ENCODE data around the gene MATN1.

Gene MATN1

GRCh38 chr1:30742963-30743559 is 19.7 kb upstream of the MATN1 start:
- no peaks in the 10 kb centered on the region for H3K27me3 ChIP-seq (ENCODE audit: control insufficient read depth, insufficient read depth, low read length)
- no peaks in the 10 kb centered on the region; the same call in 1 of the 2 replicates for H3K4me1 ChIP-seq (ENCODE audit: control insufficient read depth, insufficient read depth, low read length)
- H3K9ac ChIP-seq (ENCODE audit: low read depth, low read length) = no peak overlapping the region
- H3K9me3 ChIP-seq (ENCODE audit: control insufficient read depth, insufficient read depth, low read length) = no peaks in the 10 kb centered on the region
- no peak overlapping the region for H3K4me3 ChIP-seq (ENCODE audit: low read depth, low read length)
- no peak overlapping the region for H3K27ac ChIP-seq (ENCODE audit: low read depth, low read length)
- no peaks in the 10 kb centered on the region for H3K36me3 ChIP-seq (ENCODE audit: control insufficient read depth, insufficient read depth, low read length)

DNA sequence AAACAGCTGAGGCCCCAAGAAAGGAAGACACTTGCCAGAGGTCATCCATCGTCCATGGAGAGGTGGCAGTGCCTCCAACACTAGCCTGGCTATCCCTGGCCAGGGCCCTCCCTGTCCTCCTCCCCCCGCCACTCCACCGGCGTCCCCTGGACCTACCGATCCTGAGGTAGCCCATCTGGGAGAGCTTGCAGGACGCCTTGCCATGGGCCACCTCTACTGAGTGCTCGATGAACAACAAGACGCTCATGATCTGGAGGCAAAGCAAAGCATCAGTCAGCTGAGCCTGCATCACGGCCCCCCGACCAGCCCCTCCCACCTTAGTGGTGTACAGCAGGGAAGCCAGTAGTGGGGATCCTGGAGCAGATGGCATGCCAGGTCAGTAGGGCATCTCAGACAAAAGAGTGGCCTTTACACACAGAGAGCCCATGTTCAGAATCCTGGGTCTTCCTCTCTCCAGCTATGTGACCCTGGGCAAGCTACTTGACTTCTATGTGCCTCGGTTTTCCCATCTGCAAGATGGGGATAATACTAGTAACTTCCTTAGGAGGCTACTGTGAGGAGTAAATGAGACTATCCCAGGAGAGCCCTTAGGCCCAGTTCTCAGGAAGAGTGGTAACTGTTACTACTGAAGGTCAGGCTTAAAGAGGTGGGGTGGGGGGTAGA is 19.0 kb upstream of the MATN1 start:
- Histone ChIP-seq H3K4me1 (ENCODE audit: control insufficient read depth, insufficient read depth, low read length) (no peaks in the 10 kb centered on the region), H3K27ac (ENCODE audit: low read depth, low read length) (no peak overlapping the region), H3K4me3 (ENCODE audit: low read depth, low read length) (no peak overlapping the region), H3K27me3 (ENCODE audit: control insufficient read depth, insufficient read depth, low read length) (no peaks in the 10 kb centered on the region), H3K9ac (ENCODE audit: low read depth, low read length) (no peak overlapping the region), H3K9me3 (ENCODE audit: control insufficient read depth, insufficient read depth, low read length) (no peaks in the 10 kb centered on the region), H3K36me3 (ENCODE audit: control insufficient read depth, insufficient read depth, low read length) (no peaks in the 10 kb centered on the region)

DNA sequence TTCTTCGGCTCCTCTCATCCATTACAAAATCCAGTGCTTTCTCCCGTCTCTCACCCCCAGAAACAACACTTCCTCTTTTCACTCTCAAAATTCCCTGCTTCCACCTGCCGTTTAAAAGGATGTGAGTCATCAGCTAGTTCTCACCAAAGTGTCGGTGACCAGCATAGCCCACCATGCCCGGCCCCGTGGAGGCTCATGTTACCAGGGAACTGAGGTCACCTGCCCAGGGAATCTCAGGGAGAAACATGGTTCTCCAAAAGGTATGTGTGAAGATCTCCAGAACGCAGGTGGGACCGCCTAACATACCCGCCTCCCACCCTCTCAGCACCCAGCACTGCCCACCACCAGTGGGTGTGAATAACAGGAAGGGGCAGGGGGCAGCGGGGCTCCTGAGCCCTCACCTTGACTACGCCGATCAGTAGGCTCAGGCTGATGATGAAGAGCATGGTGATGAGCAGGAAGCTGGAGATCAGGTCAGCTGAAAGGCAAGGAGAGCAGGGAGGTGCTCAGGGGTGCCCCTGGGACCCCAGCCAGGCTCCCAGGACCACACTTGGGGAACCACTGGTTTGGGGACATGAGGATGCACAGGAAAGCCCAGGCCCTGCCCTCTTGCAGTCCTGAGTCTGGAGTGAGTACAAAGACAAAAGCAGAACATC is 18.0 kb upstream of the MATN1 start:
- H3K9ac ChIP-seq (ENCODE audit: low read depth, low read length) = no peak overlapping the region
- H3K9me3 ChIP-seq (ENCODE audit: control insufficient read depth, insufficient read depth, low read length) = no peaks in the 10 kb centered on the region
- no peak overlapping the region for H3K4me3 ChIP-seq (ENCODE audit: low read depth, low read length)
- no peaks in the 10 kb centered on the region for H3K27me3 ChIP-seq (ENCODE audit: control insufficient read depth, insufficient read depth, low read length)
- H3K27ac ChIP-seq (ENCODE audit: low read depth, low read length) = peak overlapping the region; percentile 44
- no peaks in the 10 kb centered on the region for H3K36me3 ChIP-seq (ENCODE audit: control insufficient read depth, insufficient read depth, low read length)
- no peaks in the 10 kb centered on the region for H3K4me1 ChIP-seq (ENCODE audit: control insufficient read depth, insufficient read depth, low read length)

DNA sequence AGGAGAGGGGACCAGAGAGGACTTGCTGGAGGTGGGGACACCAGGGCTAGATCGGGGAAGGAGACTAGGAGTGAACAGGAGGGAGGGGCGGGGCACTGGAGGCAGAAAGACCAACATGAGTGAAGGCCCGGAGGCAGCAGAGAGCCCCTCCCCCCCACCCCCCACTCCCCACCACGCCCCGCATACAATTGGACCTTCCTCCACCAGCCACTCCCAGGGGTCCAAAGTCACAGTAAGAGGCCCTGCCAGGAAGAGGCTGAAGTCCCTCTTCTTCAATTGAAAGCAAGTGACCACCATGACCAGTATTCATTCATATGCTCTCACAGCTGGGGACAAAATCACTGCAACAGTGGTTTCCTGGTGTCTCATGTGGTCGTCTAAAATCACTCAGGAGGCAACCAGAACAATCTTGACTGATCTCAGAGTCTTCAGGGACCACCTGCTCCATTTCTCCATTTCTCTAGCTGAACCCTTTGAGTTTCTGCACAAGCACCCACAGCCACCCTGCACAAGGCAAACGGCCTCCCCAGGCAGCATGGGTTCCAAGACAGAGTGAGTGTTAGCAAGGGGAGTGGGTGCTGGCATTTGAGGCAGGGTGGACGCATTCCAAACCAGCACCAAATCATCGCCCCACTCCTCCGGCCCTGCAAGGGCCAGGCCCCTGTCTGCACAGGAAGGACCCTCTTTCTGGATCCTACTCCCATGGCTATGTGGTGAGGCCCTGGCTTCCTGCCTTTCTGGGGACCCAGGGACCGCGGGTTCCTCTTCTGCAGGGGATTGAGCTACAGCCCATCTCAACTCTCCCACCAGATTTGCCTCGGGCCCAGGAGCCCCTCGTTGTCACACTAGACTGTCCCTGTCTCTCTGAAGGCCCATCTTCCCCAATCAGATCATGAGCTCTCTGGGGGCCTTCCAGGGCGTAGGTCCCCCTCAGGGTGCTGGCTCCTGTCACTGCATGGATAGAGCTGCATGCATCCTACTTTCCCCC is 17.2 kb upstream of the MATN1 start:
- H3K9me3 ChIP-seq (ENCODE audit: control insufficient read depth, insufficient read depth, low read length) = no peaks in the 10 kb centered on the region
- no peaks in the 10 kb centered on the region for H3K36me3 ChIP-seq (ENCODE audit: control insufficient read depth, insufficient read depth, low read length)
- no peaks in the 10 kb centered on the region for H3K4me1 ChIP-seq (ENCODE audit: control insufficient read depth, insufficient read depth, low read length)
- no peaks in the 10 kb centered on the region for H3K27me3 ChIP-seq (ENCODE audit: control insufficient read depth, insufficient read depth, low read length)
- peak overlapping the region; percentile 44 for H3K27ac ChIP-seq (ENCODE audit: low read depth, low read length)
- H3K4me3 ChIP-seq (ENCODE audit: low read depth, low read length) = no peak overlapping the region
- no peak overlapping the region for H3K9ac ChIP-seq (ENCODE audit: low read depth, low read length)

GRCh38 chr1:30739601-30740000 is 16.2 kb upstream of the MATN1 start:
- no peaks in the 10 kb centered on the region for H3K9me3 ChIP-seq (ENCODE audit: control insufficient read depth, insufficient read depth, low read length)
- H3K4me1 ChIP-seq (ENCODE audit: control insufficient read depth, insufficient read depth, low read length) = no peaks in the 10 kb centered on the region
- no peaks in the 10 kb centered on the region for H3K27me3 ChIP-seq (ENCODE audit: control insufficient read depth, insufficient read depth, low read length)
- H3K4me3 ChIP-seq (ENCODE audit: low read depth, low read length) = no peak overlapping the region
- H3K27ac ChIP-seq (ENCODE audit: low read depth, low read length) = no peak overlapping the region
- no peaks in the 10 kb centered on the region for H3K36me3 ChIP-seq (ENCODE audit: control insufficient read depth, insufficient read depth, low read length)
- H3K9ac ChIP-seq (ENCODE audit: low read depth, low read length) = no peak overlapping the region

- no peaks in the 10 kb centered on the region for H3K27me3 ChIP-seq (ENCODE audit: control insufficient read depth, insufficient read depth, low read length)
- no peak overlapping the region for H3K27ac ChIP-seq (ENCODE audit: low read depth, low read length)
- H3K36me3 ChIP-seq (ENCODE audit: control insufficient read depth, insufficient read depth, low read length) = no peaks in the 10 kb centered on the region
- H3K4me1 ChIP-seq (ENCODE audit: control insufficient read depth, insufficient read depth, low read length) = no peaks in the 10 kb centered on the region
- H3K9ac ChIP-seq (ENCODE audit: low read depth, low read length) = no peak overlapping the region
- no peaks in the 10 kb centered on the region for H3K9me3 ChIP-seq (ENCODE audit: control insufficient read depth, insufficient read depth, low read length)
- no peak overlapping the region for H3K4me3 ChIP-seq (ENCODE audit: low read depth, low read length)
Observed at GRCh38 chr1:30738715-30739559, 15.6 kb upstream of the MATN1 start.

- H3K36me3 ChIP-seq (ENCODE audit: control insufficient read depth, insufficient read depth, low read length) = no peaks in the 10 kb centered on the region
Observed at GRCh38 chr1:30738040-30738714, 14.8 kb upstream of the MATN1 start.

DNA sequence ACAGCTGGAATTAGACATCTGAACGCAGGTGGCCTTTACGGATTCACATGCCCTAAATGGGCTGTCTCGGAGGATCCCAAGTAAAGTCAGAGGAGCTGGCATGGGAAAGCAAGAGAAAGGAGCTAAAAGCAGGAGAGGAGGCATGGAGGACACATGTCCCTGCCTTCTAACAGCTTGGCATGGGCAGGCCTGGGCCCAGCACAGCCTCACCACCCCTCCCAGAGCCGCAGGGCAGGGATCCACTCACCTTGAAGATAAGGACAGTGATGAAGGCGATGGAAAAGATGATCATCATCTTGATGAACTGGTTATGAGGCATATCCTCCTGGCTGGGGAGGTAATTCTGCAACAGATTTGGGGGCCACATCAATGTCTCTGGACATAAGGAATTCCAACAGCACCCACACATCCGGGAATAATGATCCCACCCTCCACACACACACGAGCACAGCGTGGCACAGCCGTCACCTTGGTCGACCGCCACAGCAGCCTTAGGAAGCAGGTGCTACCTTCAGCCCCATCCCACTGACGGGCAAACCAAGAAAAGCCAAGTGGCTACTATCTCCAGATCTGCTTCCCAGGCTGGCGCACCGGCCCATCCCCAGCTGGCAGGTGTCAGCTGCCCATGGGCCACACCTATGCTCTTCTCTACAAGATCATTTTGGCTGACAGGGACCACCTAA is 14.1 kb upstream of the MATN1 start:
- no peak overlapping the region for H3K9ac ChIP-seq (ENCODE audit: low read depth, low read length)
- no peaks in the 10 kb centered on the region for H3K4me1 ChIP-seq (ENCODE audit: control insufficient read depth, insufficient read depth, low read length)
- H3K36me3 ChIP-seq (ENCODE audit: control insufficient read depth, insufficient read depth, low read length) = no peaks in the 10 kb centered on the region
- H3K27ac ChIP-seq (ENCODE audit: low read depth, low read length) = no peak overlapping the region
- H3K9me3 ChIP-seq (ENCODE audit: control insufficient read depth, insufficient read depth, low read length) = no peaks in the 10 kb centered on the region
- H3K27me3 ChIP-seq (ENCODE audit: control insufficient read depth, insufficient read depth, low read length) = no peaks in the 10 kb centered on the region
- no peak overlapping the region for H3K4me3 ChIP-seq (ENCODE audit: low read depth, low read length)

More at GRCh38 chr1:30738040-30738714, 14.8 kb upstream of the MATN1 start:
- no peak overlapping the region for H3K9ac ChIP-seq (ENCODE audit: low read depth, low read length)
- no peaks in the 10 kb centered on the region for H3K4me1 ChIP-seq (ENCODE audit: control insufficient read depth, insufficient read depth, low read length)
- no peak overlapping the region for H3K27ac ChIP-seq (ENCODE audit: low read depth, low read length)
- H3K9me3 ChIP-seq (ENCODE audit: control insufficient read depth, insufficient read depth, low read length) = no peaks in the 10 kb centered on the region
- no peaks in the 10 kb centered on the region for H3K27me3 ChIP-seq (ENCODE audit: control insufficient read depth, insufficient read depth, low read length)
- H3K4me3 ChIP-seq (ENCODE audit: low read depth, low read length) = no peak overlapping the region

DNA sequence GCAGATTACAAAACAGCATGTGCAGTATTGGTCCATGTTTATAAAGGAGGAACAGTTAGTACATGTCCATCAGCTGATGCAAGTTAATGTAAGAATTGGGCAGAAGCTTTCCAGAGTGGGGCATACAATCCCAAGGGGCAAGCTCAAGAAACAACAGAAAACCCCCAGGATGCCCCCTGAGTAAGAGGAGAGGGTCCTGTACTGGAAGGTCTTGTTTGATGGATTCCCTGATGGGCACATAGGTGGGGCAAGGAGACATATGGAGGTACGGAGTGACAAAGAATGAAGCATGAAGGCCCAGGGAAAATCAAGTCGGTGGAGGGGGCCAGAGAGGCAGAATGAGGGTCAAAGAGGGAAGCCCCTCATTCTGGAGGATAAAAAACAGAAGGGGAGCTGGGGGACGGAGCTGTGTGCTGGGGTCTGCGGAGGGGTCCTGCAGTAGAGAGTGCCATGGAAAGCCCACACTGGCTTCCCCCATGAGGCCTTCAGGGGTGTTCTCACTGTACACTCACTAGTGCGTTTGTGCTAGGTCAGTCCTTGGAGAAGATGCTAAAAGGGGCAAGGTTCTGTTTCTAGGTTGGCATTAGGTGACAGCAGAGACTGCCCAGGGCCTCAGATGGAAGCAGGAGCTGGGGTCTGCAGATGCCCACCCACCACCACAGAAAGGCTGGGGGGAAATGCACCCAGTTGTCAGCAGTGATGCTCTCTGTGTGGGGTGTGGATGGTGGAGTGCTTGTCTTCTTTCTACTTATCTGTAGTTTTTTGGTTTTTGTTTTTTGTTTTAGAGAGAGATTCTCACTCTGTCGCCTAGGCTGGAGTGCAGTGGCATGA is 12.5 kb upstream of the MATN1 start:
- no peak overlapping the region for H3K9ac ChIP-seq (ENCODE audit: low read depth, low read length)
- no peak overlapping the region for H3K4me3 ChIP-seq (ENCODE audit: low read depth, low read length)
- H3K27ac ChIP-seq (ENCODE audit: low read depth, low read length) = no peak overlapping the region
- no peaks in the 10 kb centered on the region for H3K27me3 ChIP-seq (ENCODE audit: control insufficient read depth, insufficient read depth, low read length)
- H3K9me3 ChIP-seq (ENCODE audit: control insufficient read depth, insufficient read depth, low read length) = no peaks in the 10 kb centered on the region
- no peaks in the 10 kb centered on the region for H3K36me3 ChIP-seq (ENCODE audit: control insufficient read depth, insufficient read depth, low read length)
- H3K4me1 ChIP-seq (ENCODE audit: control insufficient read depth, insufficient read depth, low read length) = no peaks in the 10 kb centered on the region
